ENCODE data around the gene NDST3.

Gene NDST3

GRCh38 chr4:118213101-118213500 is 178.8 kb downstream of the NDST3 start:
- TF ChIP-seq, protein P1, sequence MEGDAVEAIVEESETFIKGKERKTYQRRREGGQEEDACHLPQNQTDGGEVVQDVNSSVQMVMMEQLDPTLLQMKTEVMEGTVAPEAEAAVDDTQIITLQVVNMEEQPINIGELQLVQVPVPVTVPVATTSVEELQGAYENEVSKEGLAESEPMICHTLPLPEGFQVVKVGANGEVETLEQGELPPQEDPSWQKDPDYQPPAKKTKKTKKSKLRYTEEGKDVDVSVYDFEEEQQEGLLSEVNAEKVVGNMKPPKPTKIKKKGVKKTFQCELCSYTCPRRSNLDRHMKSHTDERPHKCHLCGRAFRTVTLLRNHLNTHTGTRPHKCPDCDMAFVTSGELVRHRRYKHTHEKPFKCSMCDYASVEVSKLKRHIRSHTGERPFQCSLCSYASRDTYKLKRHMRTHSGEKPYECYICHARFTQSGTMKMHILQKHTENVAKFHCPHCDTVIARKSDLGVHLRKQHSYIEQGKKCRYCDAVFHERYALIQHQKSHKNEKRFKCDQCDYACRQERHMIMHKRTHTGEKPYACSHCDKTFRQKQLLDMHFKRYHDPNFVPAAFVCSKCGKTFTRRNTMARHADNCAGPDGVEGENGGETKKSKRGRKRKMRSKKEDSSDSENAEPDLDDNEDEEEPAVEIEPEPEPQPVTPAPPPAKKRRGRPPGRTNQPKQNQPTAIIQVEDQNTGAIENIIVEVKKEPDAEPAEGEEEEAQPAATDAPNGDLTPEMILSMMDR (IDR thresholded peaks at IDR 0.05; ENCODE audit: low read depth, low read length) = no peak
- H3K4me3 ChIP-seq (ENCODE audit: low read depth, low read length) = no peak overlapping the region

- H3K4me3 ChIP-seq (ENCODE audit: low read depth, low read length) = no peak overlapping the region
- TF ChIP-seq, protein P1 (IDR thresholded peaks at IDR 0.05; ENCODE audit: low read depth, low read length) = no peak
Observed at GRCh38 chr4:118215826-118216225, 181.5 kb downstream of the NDST3 start.

DNA sequence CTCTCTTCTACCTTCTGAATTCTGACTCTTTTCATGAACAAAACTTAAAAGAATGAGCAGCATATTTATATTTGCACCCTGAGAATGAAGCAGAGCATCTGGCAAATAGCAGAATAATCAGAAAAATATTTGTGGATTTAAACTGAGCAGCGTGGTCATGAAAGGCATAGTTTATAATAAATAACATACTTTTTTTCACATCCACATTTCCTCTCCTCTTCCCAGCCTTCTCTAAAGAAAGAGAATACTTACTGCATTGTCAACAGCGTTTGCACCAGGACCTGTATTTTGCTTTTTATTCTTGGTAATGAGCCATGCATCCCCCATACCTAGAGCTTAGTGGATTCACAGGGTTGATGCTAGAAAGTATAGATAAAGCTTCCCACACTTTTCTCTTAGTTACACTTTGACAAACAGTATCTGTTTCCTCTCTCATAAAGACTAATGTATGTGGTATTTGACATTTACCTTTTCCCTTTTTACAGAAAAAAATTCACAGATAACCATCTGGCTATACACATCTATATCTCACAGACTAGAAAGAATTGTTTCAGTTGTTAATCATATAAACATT is 187.0 kb downstream of the NDST3 start:
- no peak overlapping the region for H3K4me3 ChIP-seq (ENCODE audit: low read depth, low read length)
- TF ChIP-seq, protein P1 (IDR thresholded peaks at IDR 0.05; ENCODE audit: low read depth, low read length) = no peak

GRCh38 chr4:118224243-118224829 is 190.1 kb downstream of the NDST3 start:
- TF ChIP-seq, protein P1 (IDR thresholded peaks at IDR 0.05; ENCODE audit: low read depth, low read length) = peak; percentile 34; the same call in 1 of the 2 replicates
- H3K4me3 ChIP-seq (ENCODE audit: low read depth, low read length) = no peak overlapping the region

- no peak overlapping the region for H3K4me3 ChIP-seq (ENCODE audit: low read depth, low read length)
- TF ChIP-seq, protein P1 (IDR thresholded peaks at IDR 0.05; ENCODE audit: low read depth, low read length) = no peak
Observed at GRCh38 chr4:118225511-118225910, 191.2 kb downstream of the NDST3 start.

DNA sequence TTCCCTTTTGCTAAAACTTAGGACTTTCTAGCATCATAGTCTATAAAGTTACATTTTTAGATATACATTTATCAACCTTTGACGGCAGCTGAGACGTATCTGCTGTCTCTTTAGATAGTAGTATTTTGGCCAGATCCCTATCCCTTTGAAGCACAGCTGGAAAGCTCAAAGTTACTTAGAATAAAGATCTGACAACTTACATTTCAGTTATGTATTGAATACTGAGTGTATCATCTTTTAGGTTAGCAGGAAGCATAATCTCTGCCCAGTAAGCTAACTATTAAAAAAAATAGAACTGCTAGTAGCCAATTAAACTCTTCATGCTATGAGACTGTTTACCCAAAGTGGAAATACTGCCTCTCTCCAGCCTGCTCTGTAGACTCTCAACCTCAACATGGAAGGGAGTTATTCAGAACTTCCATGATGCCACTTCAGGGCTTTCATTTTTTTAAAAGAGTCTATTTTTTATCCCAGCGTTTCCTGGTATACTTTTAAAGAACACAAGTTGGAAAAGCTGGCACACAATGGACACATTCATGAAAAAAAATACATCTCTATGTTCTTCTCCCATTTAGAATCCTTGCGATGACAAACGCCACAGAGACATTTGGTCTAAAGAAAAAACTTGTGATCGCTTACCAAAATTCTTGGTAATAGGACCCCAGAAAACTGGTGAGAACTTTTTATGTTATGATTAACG is 192.2 kb downstream of the NDST3 start:
- TF ChIP-seq, protein P1 (IDR thresholded peaks at IDR 0.05; ENCODE audit: low read depth, low read length) = no peak
- no peak overlapping the region for H3K4me3 ChIP-seq (ENCODE audit: low read depth, low read length)

- TF ChIP-seq, protein P1 (IDR thresholded peaks at IDR 0.05; ENCODE audit: low read depth, low read length) = no peak
- no peak overlapping the region for H3K4me3 ChIP-seq (ENCODE audit: low read depth, low read length)
Observed at GRCh38 chr4:118235566-118236120, 201.4 kb downstream of the NDST3 start.

Data from WI38 (cell line).